Measurements from ENCODE around the gene USP31.

DNA sequence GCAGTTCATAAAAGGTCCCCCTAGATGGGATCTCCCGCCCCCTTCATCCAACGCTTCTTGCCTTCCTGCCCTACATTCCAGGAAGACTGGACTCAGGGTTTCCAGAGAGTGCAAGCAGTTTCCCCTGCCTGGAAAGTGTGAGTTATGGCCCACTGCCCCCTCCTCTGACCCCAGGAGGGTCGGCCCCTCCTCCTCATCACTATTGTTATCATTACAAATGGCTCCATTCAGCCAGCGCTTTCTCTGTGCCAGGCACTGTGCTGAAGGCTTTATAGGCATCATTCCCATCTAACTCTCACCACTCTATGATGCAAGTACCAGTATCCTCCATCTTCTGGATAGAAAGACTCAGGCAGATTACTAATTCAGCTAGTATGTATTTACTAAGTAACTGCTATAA is 90.7 kb downstream of the USP31 start:
- TF ChIP-seq, protein P1, sequence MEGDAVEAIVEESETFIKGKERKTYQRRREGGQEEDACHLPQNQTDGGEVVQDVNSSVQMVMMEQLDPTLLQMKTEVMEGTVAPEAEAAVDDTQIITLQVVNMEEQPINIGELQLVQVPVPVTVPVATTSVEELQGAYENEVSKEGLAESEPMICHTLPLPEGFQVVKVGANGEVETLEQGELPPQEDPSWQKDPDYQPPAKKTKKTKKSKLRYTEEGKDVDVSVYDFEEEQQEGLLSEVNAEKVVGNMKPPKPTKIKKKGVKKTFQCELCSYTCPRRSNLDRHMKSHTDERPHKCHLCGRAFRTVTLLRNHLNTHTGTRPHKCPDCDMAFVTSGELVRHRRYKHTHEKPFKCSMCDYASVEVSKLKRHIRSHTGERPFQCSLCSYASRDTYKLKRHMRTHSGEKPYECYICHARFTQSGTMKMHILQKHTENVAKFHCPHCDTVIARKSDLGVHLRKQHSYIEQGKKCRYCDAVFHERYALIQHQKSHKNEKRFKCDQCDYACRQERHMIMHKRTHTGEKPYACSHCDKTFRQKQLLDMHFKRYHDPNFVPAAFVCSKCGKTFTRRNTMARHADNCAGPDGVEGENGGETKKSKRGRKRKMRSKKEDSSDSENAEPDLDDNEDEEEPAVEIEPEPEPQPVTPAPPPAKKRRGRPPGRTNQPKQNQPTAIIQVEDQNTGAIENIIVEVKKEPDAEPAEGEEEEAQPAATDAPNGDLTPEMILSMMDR (IDR thresholded peaks at IDR 0.05) = no peak
- no peak for TF ChIP-seq POLR2AphosphoS5 (IDR thresholded peaks at IDR 0.05)

All from prostate gland (tissue), 2 donors.